HEK293 (cell line): ENCODE results near the gene UCP3.

ENCODE experiments used
- CTCF ChIA-PET: fragments of 350-600 bp; formaldehyde crosslinking; extraction: SDS; loops from one replicate; lab custom pipeline; 2021; ENCODE audit warnings: antibody characterized with exemption; lab: Yijun Ruan, JAX
- POLR2A ChIA-PET: fragments of 300-600 bp; formaldehyde crosslinking; extraction: SDS; loops from one replicate; lab custom pipeline; 2020; ENCODE audit warnings: antibody characterized with exemption, inconsistent platforms; lab: Yijun Ruan, JAX
- H3K27ac ChIP-seq: fragments of 200-500 bp; sonication (Bioruptor generic); 2 replicates; pipeline ENCODE4 v1.5.1; 2014; ENCODE audit warnings: low read depth, low read length, control low read depth, inconsistent platforms; ENCODE audit errors: extremely low read depth
- H3K36me3 ChIP-seq, 2 experiments: fragments of 200-500 bp in 1 of 2; sonication (Bioruptor generic) in 1 of 2; 1 replicate in 1 of 2; 2 replicates in 1 of 2; pipeline ENCODE4 v1.5.1; 2014 to 2017; ENCODE audit warnings: inconsistent platforms in 2 of 2, low read length in 2 of 2; ENCODE audit not compliant: control insufficient read depth in 2 of 2, insufficient read depth in 1 of 2
- H3K4me1 ChIP-seq: fragments of 200-500 bp; sonication (Bioruptor generic); 2 replicates; pipeline ENCODE4 v1.5.1; 2014; ENCODE audit warnings: mild to moderate bottlenecking, low read length, inconsistent platforms; ENCODE audit not compliant: control insufficient read depth, insufficient read depth
- H3K4me3 ChIP-seq: 2 replicates; pipeline ENCODE4 v1.5.1; 2011; ENCODE audit warnings: low read depth, mild to moderate bottlenecking, control low read depth, low read length, moderate library complexity
- H3K9me3 ChIP-seq: fragments of 200-500 bp; sonication (Bioruptor generic); 2 replicates; pipeline ENCODE4 v1.5.1; 2014; ENCODE audit warnings: low read depth, low read length, inconsistent platforms; ENCODE audit not compliant: control insufficient read depth, insufficient read depth
- BCL11B ChIP-seq: fragments of 450-650 bp; formaldehyde crosslinking; IDR thresholded peaks from 2 replicates; pipeline ENCODE4 v1.5.1; 2016; ENCODE audit warnings: low read depth, missing biosample characterization, missing genetic modification characterization
- PRDM1 ChIP-seq: fragments of 450-650 bp; formaldehyde crosslinking; IDR thresholded peaks from 2 replicates; pipeline ENCODE4; 2016; ENCODE audit warnings: missing biosample characterization, missing genetic modification characterization
- PRDM2 ChIP-seq: fragments of 450-650 bp; formaldehyde crosslinking; IDR thresholded peaks from 2 replicates; pipeline ENCODE4 v1.5.1; 2016; ENCODE audit warnings: missing biosample characterization, missing genetic modification characterization, borderline replicate concordance
- PRDM6 ChIP-seq: fragments of 450-650 bp; formaldehyde crosslinking; IDR thresholded peaks from 2 replicates; pipeline ENCODE4 v1.5.1; 2017; ENCODE audit warnings: missing biosample characterization, missing genetic modification characterization
- TSHZ1 ChIP-seq: fragments of 450-650 bp; formaldehyde crosslinking; IDR thresholded peaks from 2 replicates; pipeline ENCODE4 v1.5.1; 2016; ENCODE audit warnings: missing biosample characterization, missing genetic modification characterization, borderline replicate concordance
- ZBTB1 ChIP-seq: fragments of 450-650 bp; formaldehyde crosslinking; IDR thresholded peaks from 2 replicates; pipeline ENCODE4 v1.5.1; 2016; ENCODE audit warnings: missing biosample characterization, missing genetic modification characterization
- ZBTB10 ChIP-seq: fragments of 450-650 bp; formaldehyde crosslinking; IDR thresholded peaks from 2 replicates; pipeline ENCODE4 v1.5.1; 2016; ENCODE audit warnings: missing biosample characterization, missing genetic modification characterization
- ZBTB17 ChIP-seq: fragments of 450-650 bp; formaldehyde crosslinking; IDR thresholded peaks from 2 replicates; pipeline ENCODE4 v1.5.1; 2016; ENCODE audit warnings: missing biosample characterization, missing genetic modification characterization
- ZIC2 ChIP-seq: fragments of 450-650 bp; formaldehyde crosslinking; IDR thresholded peaks from 2 replicates; pipeline ENCODE4 v1.5.1; 2016; ENCODE audit warnings: missing biosample characterization, missing genetic modification characterization
- ZNF146 ChIP-seq: fragments of 450-650 bp; formaldehyde crosslinking; IDR thresholded peaks from 2 replicates; pipeline ENCODE4 v1.5.1; 2016; ENCODE audit warnings: missing biosample characterization, missing genetic modification characterization
- ZNF157 ChIP-seq: fragments of 450-650 bp; formaldehyde crosslinking; IDR thresholded peaks from 2 replicates; pipeline ENCODE4 v1.5.1; 2016; ENCODE audit warnings: missing biosample characterization, missing genetic modification characterization
- ZNF175 ChIP-seq: fragments of 450-650 bp; formaldehyde crosslinking; IDR thresholded peaks from 2 replicates; pipeline ENCODE4 v1.5.1; 2016; ENCODE audit warnings: missing biosample characterization, missing genetic modification characterization
- ZNF2 ChIP-seq: fragments of 450-650 bp; formaldehyde crosslinking; IDR thresholded peaks from 2 replicates; pipeline ENCODE4 v1.5.1; 2016; ENCODE audit warnings: missing biosample characterization, missing genetic modification characterization
- ZNF335 ChIP-seq: fragments of 450-650 bp; formaldehyde crosslinking; conservative IDR thresholded peaks from 2 replicates; pipeline ENCODE4 v1.5.1; 2016; ENCODE audit warnings: missing biosample characterization, missing genetic modification characterization
- ZNF398 ChIP-seq: fragments of 450-650 bp; formaldehyde crosslinking; IDR thresholded peaks from 2 replicates; pipeline ENCODE4 v1.5.1; 2017; ENCODE audit warnings: missing biosample characterization, missing genetic modification characterization
- ZNF521 ChIP-seq: fragments of 450-650 bp; formaldehyde crosslinking; IDR thresholded peaks from 2 replicates; pipeline ENCODE4 v1.5.1; 2017; ENCODE audit warnings: missing biosample characterization, mild to moderate bottlenecking, missing genetic modification characterization
- ZNF585B ChIP-seq: fragments of 450-650 bp; formaldehyde crosslinking; IDR thresholded peaks from 2 replicates; pipeline ENCODE4 v1.5.1; 2016; ENCODE audit warnings: missing biosample characterization, missing genetic modification characterization
- ZNF621 ChIP-seq: fragments of 450-650 bp; formaldehyde crosslinking; IDR thresholded peaks from 2 replicates; pipeline ENCODE4 v1.5.1; 2017; ENCODE audit warnings: missing biosample characterization, missing genetic modification characterization
- ZNF664 ChIP-seq: fragments of 450-650 bp; formaldehyde crosslinking; IDR thresholded peaks from 2 replicates; pipeline ENCODE4 v1.5.1; 2016; ENCODE audit warnings: missing biosample characterization, missing genetic modification characterization
- ZSCAN30 ChIP-seq: fragments of 450-650 bp; IDR thresholded peaks from 2 replicates; pipeline ENCODE4 v1.5.1; 2018; ENCODE audit warnings: missing biosample characterization, mild to moderate bottlenecking, missing genetic modification characterization, moderate library complexity

The UCP3 gene

GRCh38 chr11:73982595-73982989 is 26.3 kb downstream of the UCP3 start, which contains the start of gene UCP2 (continued):
- no peak for TF ChIP-seq ZBTB10
- TF ChIP-seq ZNF335 (tag by site-specific recombination), result peak; percentile 95
- TF ChIP-seq ZNF157, result no peak
- TF ChIP-seq ZNF398 (tag by site-specific recombination), result no peak
- TF ChIP-seq TSHZ1 (tag by site-specific recombination), result no peak
- peak; percentile 10 for TF ChIP-seq ZIC2 (tag by site-specific recombination)
- no peak for TF ChIP-seq PRDM1 (tag by site-specific recombination)
- TF ChIP-seq ZNF664 (tag by site-specific recombination), result no peak
- TF ChIP-seq ZBTB1 (tag by site-specific recombination), result no peak

GRCh38 chr11:73981051-73981805 is 27.7 kb downstream of the UCP3 start:
- ChIA-PET CTCF (interaction anchor here (0.7 to 3.5 kb wide), 3 partner anchors 11 to 330 kb away, joined by 3 to 9 read pairs (median 4); partner anchors contain the start of gene P4HA3), POLR2A (interaction anchor here (1.0 to 2.1 kb wide), 2 partner anchors 11 to 512 kb away, joined by 3 to 12 read pairs; partner anchors contain the start of gene LIPT2)
- Histone ChIP-seq H3K36me3 (peaks cover 0 to 52% of the 10 kb centered on the region in 2 experiments; a peak in 1 of 3 replicates), H3K4me1 (peaks cover 3% of the 10 kb centered on the region; the same call in 1 of the 2 replicates), H3K9me3 (no peaks in the 10 kb centered on the region), H3K4me3 (no peak overlapping the region), H3K27ac (no peak overlapping the region)
- TF ChIP-seq PRDM6, result no peak
- no peak for TF ChIP-seq ZSCAN30 (tag by site-specific recombination)
- no peak for TF ChIP-seq ZNF585B (tag by site-specific recombination)
- no peak for TF ChIP-seq BCL11B (tag by site-specific recombination)
- TF ChIP-seq ZNF521 (tag by site-specific recombination), result no peak
- TF ChIP-seq ZBTB17 (tag by site-specific recombination), result no peak
- no peak for TF ChIP-seq ZNF621 (tag by site-specific recombination)
- no peak for TF ChIP-seq ZNF175
- no peak for TF ChIP-seq PRDM2 (tag by site-specific recombination)
- TF ChIP-seq ZNF146 (tag by site-specific recombination), result no peak
- TF ChIP-seq ZNF2, result no peak
